NAMALWA (cell line): ENCODE data around the gene JPT1.
"Not testable (repeated sequence)": the region's sequence is repeated elsewhere in the genome, so short reads cannot be mapped to it uniquely, and the experiment has no call there.

Experiments used
- DNase-seq: peaks from one replicate; pipeline ENCODE4 v3.0.0-alpha.2; 2015; ENCODE audit warnings: low spot score

The JPT1 gene

GRCh38 chr17:75129576-75129975 lies 24.7 kb downstream of the JPT1 start:
- DNase-seq: no peak

- DNase-seq: no peak
Observed at GRCh38 chr17:75128694-75129505, 25.4 kb downstream of the JPT1 start.

- not testable (repeated sequence) for DNase-seq
Observed at GRCh38 chr17:75127936-75128335, 26.4 kb downstream of the JPT1 start.

- no peak for DNase-seq
Observed at GRCh38 chr17:75126954-75127353, 27.4 kb downstream of the JPT1 start.

- no peak for DNase-seq
Observed at GRCh38 chr17:75125984-75126383, 28.3 kb downstream of the JPT1 start.

GRCh38 chr17:75124819-75125162 lies 29.5 kb downstream of the JPT1 start:
- DNase-seq: no peak

GRCh38 chr17:75124041-75124818 lies 30.1 kb downstream of the JPT1 start:
- DNase-seq: no peak

- no peak for DNase-seq
Observed at GRCh38 chr17:75118307-75118706, 36.0 kb downstream of the JPT1 start.

- no peak for DNase-seq
Observed at GRCh38 chr17:75116737-75117136, 37.6 kb downstream of the JPT1 start.

- DNase-seq: no peak
Observed at GRCh38 chr17:75115555-75115954, 38.8 kb downstream of the JPT1 start.

GRCh38 chr17:75114552-75115314 lies 39.6 kb downstream of the JPT1 start:
- DNase-seq: no peak

GRCh38 chr17:75113798-75114551 lies 40.3 kb downstream of the JPT1 start:
- peak; percentile 94 for DNase-seq

GRCh38 chr17:75111777-75112335 lies 42.5 kb downstream of the JPT1 start:
- no peak for DNase-seq

- DNase-seq: no peak
Observed at GRCh38 chr17:75110234-75110937, 43.9 kb downstream of the JPT1 start.

- DNase-seq: peak; percentile 91
Observed at GRCh38 chr17:75109407-75110233, 44.7 kb downstream of the JPT1 start, which contains the start of gene ARMC7. ARMC7 (plus strand) TSS chr17:75109969; CDS start chr17:75110289, 320 bp downstream.

- DNase-seq: no peak
Observed at GRCh38 chr17:75109046-75109406, 45.3 kb downstream of the JPT1 start.

GRCh38 chr17:75108193-75108592 lies 46.1 kb downstream of the JPT1 start:
- DNase-seq: no peak

- peak; percentile 68 for DNase-seq
Observed at GRCh38 chr17:75105126-75106080, 48.9 kb downstream of the JPT1 start.
